Stimulated activated CD8-positive, alpha-beta memory T cell treated with anti-CD3 and anti-CD28 coated beads, Interleukin-7, amount 100 ng/mL, for 1 hour (primary cell): ENCODE data around the gene TTC5.
"Not testable (repeated sequence)": the region's sequence is repeated elsewhere in the genome, so short reads cannot be mapped to it uniquely, and the experiment has no call there.

Source experiments
- DNase-seq, 2 donors: peaks; one replicate each; pipeline ENCODE4 v3.0.0-alpha.2; 2020; ENCODE audit warnings: low read depth in 2 of 2

The TTC5 gene

GRCh38 chr14:20305265-20306078 is at the start of gene TTC5:
Gene TTC5, minus strand, starts transcription at chr14:20305951. Its CDS starts 14 bp downstream, at chr14:20305937.
- DNase-seq: peak; percentile 89 to 90

GRCh38 chr14:20350860-20351259 is 45.1 kb upstream of the TTC5 start:
- DNase-seq: no peak

GRCh38 chr14:20350282-20350681 is 44.5 kb upstream of the TTC5 start:
- no peak for DNase-seq

- no peak for DNase-seq
These were observed 42.0 kb upstream of the TTC5 start for GRCh38 chr14:20347747-20348146.

GRCh38 chr14:20346713-20347112 is 41.0 kb upstream of the TTC5 start:
- DNase-seq: no peak

GRCh38 chr14:20345366-20345765 is 39.6 kb upstream of the TTC5 start:
- no peak for DNase-seq

- DNase-seq: no peak
These were observed 38.1 kb upstream of the TTC5 start for GRCh38 chr14:20343862-20344220.

- DNase-seq: peak; percentile 68 to 69
These were observed 37.5 kb upstream of the TTC5 start, which contains the start of gene PARP2 for GRCh38 chr14:20343092-20343861. Gene PARP2, plus strand, starts transcription at chr14:20343635. Its CDS starts 7 bp downstream, at chr14:20343642.

GRCh38 chr14:20341646-20342045 is 35.9 kb upstream of the TTC5 start:
- no peak for DNase-seq

- not testable (repeated sequence) for DNase-seq
These were observed 35.3 kb upstream of the TTC5 start for GRCh38 chr14:20341032-20341431.

GRCh38 chr14:20334017-20334416 is 28.3 kb upstream of the TTC5 start:
- DNase-seq: no peak

- no peak for DNase-seq
These were observed 27.7 kb upstream of the TTC5 start for GRCh38 chr14:20333494-20333841.

- no peak for DNase-seq
These were observed 27.2 kb upstream of the TTC5 start, which contains the start of gene CCNB1IP1 for GRCh38 chr14:20332788-20333493. Gene CCNB1IP1, minus strand, starts transcription at chr14:20333279. Its CDS starts 16,756 bp downstream, at chr14:20316523.

GRCh38 chr14:20332431-20332787 is 26.7 kb upstream of the TTC5 start:
- DNase-seq: no peak

- DNase-seq: no peak
These were observed 25.4 kb upstream of the TTC5 start for GRCh38 chr14:20331053-20331613.

GRCh38 chr14:20329355-20329754 is 23.6 kb upstream of the TTC5 start:
- DNase-seq: no peak

- DNase-seq: no peak
These were observed 23.0 kb upstream of the TTC5 start for GRCh38 chr14:20328705-20329104.

- no peak for DNase-seq
These were observed 21.5 kb upstream of the TTC5 start for GRCh38 chr14:20327005-20327869.

GRCh38 chr14:20317720-20318119 is 12.0 kb upstream of the TTC5 start:
- DNase-seq: no peak

- DNase-seq: no peak
These were observed 8.3 kb upstream of the TTC5 start for GRCh38 chr14:20314026-20314425.

- no peak for DNase-seq
These were observed 300 bp upstream of the TTC5 start for GRCh38 chr14:20306079-20306423.
